Omental fat pad (tissue), 4 donors: ENCODE measurements around the gene SMYD1. TPM values are rescaled to one million over a fixed set of nuclear protein-coding genes. Genes with fewer than 3 reads are reported as not detected.

Source experiments
- ATAC-seq: fragments of 150-250 bp; one replicate; pipeline ENCODE4 v1.9.1; 2016; ENCODE audit warnings: mild to moderate bottlenecking, moderate library complexity; ENCODE audit not compliant: low FRiP score
- DNase-seq: peaks from one replicate; pipeline ENCODE4 v3.0.0-alpha.2; 2019; ENCODE audit warnings: low spot score
- CTCF ChIP-seq, 3 donors: fragments of 450-650 bp; IDR thresholded peaks; one replicate each; pipeline ENCODE4 v1.5.1; 2016 to 2017; ENCODE audit warnings: antibody characterized with exemption in 3 of 3, mild to moderate bottlenecking in 3 of 3, moderate library complexity in 2 of 3
- total RNA-seq, 4 donors: library from RNA; depleted of rRNA; stranded (reverse); fragments of >200 nt; gene quantifications; one replicate each; pipeline ENCODE4 v1.1.0, GENCODE V29; 2016

The SMYD1 gene
- total RNA-seq, 4 donors from 2014 or later: not detected

- no peak for TF ChIP-seq CTCF (IDR thresholded peaks at IDR 0.05)
- no peak for ATAC-seq
Observed at GRCh38 chr2:88125344-88125923, 57.8 kb downstream of the SMYD1 start.

GRCh38 chr2:88125924-88126771, 58.5 kb downstream of the SMYD1 start:
- ATAC-seq (no peak), DNase-seq (no peak)
- no peak for TF ChIP-seq CTCF (IDR thresholded peaks at IDR 0.05)

More at GRCh38 chr2:88125344-88125923, 57.8 kb downstream of the SMYD1 start:
- no peak for DNase-seq

- DNase-seq (no peak), ATAC-seq (no peak)
- no peak for TF ChIP-seq CTCF (IDR thresholded peaks at IDR 0.05)
Observed at GRCh38 chr2:88126772-88127637, 59.4 kb downstream of the SMYD1 start.

DNA sequence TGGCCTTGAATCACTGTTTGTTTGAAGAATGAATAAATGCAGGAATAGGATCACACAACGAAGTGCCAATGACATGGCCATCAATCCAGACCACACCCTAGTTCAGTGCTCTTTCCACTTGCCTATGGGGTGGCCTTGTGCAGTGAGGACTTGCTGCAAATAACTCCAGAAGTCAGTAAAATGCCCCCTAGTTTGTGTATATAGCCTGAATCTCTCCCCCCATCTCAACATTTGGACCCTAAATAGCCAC, 59.9 kb downstream of the SMYD1 start:
- ATAC-seq: no peak
- DNase-seq: no peak
- no peak for TF ChIP-seq CTCF (IDR thresholded peaks at IDR 0.05)

GRCh38 chr2:88127888-88128653, 60.4 kb downstream of the SMYD1 start, which contains the start of gene FABP1:
Gene FABP1 (minus strand): TSS chr2:88128062. CDS start chr2:88128017, 45 bp downstream.
- DNase-seq (no peak), ATAC-seq (no peak)
- no peak for TF ChIP-seq CTCF (IDR thresholded peaks at IDR 0.05)

DNA sequence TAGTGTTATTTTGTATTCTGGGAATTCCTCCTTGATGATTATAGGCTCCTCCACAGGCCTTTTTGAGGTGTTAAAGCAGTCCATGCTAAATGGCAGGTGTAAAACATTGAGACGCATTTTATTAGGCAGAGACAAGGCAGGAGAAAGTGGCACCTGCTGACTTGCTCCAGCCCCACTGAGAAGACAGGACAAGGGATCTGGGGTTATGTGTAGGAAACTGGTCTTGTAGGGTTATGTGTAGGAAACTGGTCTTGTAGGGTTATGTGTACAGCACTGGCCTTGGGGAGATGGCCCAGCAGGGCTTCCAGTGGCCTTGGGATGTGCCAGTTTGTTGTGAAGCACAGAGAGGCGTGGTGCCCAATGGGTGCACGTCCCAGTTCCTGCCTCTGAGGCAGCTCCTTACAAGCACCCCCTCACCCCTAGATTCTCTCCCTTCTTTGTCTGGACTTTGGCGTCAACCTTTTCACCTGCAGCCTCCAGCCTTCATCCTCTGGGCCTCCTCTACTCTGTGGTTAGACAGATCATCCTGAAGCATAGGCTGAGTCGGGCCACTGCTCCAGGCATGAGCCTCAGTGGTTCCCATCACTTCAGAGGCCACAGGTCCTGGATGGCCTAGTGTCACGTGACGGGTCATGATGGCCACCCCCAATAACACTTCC, 61.2 kb downstream of the SMYD1 start:
- DNase-seq (no peak), ATAC-seq (no peak)
- no peak for TF ChIP-seq CTCF (IDR thresholded peaks at IDR 0.05)
